HG02840 (cell line): Measurements from ENCODE around the gene LRRN2.
"Not testable (repeated sequence)": the region's sequence is repeated elsewhere in the genome, so short reads cannot be mapped to it uniquely, and the experiment has no call there.

Experiments
- ATAC-seq: cut with Tn5 transposase; IDR thresholded peaks from one replicate; pipeline ENCODE4 v1.9.1; 2021; ENCODE audit warnings: mild to moderate bottlenecking, moderate library complexity, moderate number of reproducible peaks; ENCODE audit not compliant: unreplicated experiment, low FRiP score

LRRN2 gene

GRCh38 chr1:204694145-204694544 lies 8.6 kb upstream of the LRRN2 start:
- no peak for ATAC-seq

GRCh38 chr1:204692841-204693356 lies 7.4 kb upstream of the LRRN2 start:
- no peak for ATAC-seq

GRCh38 chr1:204692325-204692840 lies 6.8 kb upstream of the LRRN2 start:
- no peak for ATAC-seq

GRCh38 chr1:204691328-204691730 lies 5.8 kb upstream of the LRRN2 start:
- not testable (repeated sequence) for ATAC-seq

- ATAC-seq, result no peak
These were observed 3.2 kb upstream of the LRRN2 start for GRCh38 chr1:204688776-204689175.

- ATAC-seq, result no peak
These were observed 2.5 kb upstream of the LRRN2 start for GRCh38 chr1:204688007-204688406.

GRCh38 chr1:204684571-204685235 lies 835 bp downstream of the LRRN2 start:
- ATAC-seq, result no peak

- ATAC-seq, result no peak
These were observed 1.4 kb downstream of the LRRN2 start for GRCh38 chr1:204684206-204684570.

- ATAC-seq, result no peak
These were observed 2.0 kb downstream of the LRRN2 start for GRCh38 chr1:204683284-204684205.

- ATAC-seq, result no peak
These were observed 5.1 kb downstream of the LRRN2 start for GRCh38 chr1:204680461-204680860.

- ATAC-seq, result no peak
These were observed 5.5 kb downstream of the LRRN2 start for GRCh38 chr1:204680051-204680450.

- no peak for ATAC-seq
These were observed 6.6 kb downstream of the LRRN2 start for GRCh38 chr1:204678721-204679475.

- no peak for ATAC-seq
These were observed 7.7 kb downstream of the LRRN2 start for GRCh38 chr1:204677864-204678263.

- no peak for ATAC-seq
These were observed 9.5 kb downstream of the LRRN2 start for GRCh38 chr1:204676043-204676442.

GRCh38 chr1:204673909-204674649 lies 11.5 kb downstream of the LRRN2 start:
- no peak for ATAC-seq

GRCh38 chr1:204673209-204673608 lies 12.3 kb downstream of the LRRN2 start:
- no peak for ATAC-seq

GRCh38 chr1:204672482-204673121 lies 12.9 kb downstream of the LRRN2 start:
- no peak for ATAC-seq

- no peak for ATAC-seq
These were observed 13.5 kb downstream of the LRRN2 start for GRCh38 chr1:204672069-204672468.

GRCh38 chr1:204670152-204670927 lies 15.2 kb downstream of the LRRN2 start:
- no peak for ATAC-seq
